HUES64 (cell line): Measurements from ENCODE around the gene SPN.
"Not testable (repeated sequence)": the region's sequence is repeated elsewhere in the genome, so short reads cannot be mapped to it uniquely, and the experiment has no call there.

Experiments
- H3K27ac ChIP-seq: 2 replicates; pipeline ENCODE4 v1.7.0; 2013; ENCODE audit warnings: low read depth, low read length, inconsistent platforms
- H3K27me3 ChIP-seq: 2 replicates; pipeline ENCODE4 v1.6.1; 2013; ENCODE audit warnings: mild to moderate bottlenecking, low read length; ENCODE audit not compliant: insufficient read depth
- H3K36me3 ChIP-seq: 2 replicates; pipeline ENCODE4 v1.6.1; 2013; ENCODE audit warnings: mild to moderate bottlenecking, low read length; ENCODE audit not compliant: insufficient read depth
- H3K4me1 ChIP-seq: 2 replicates; pipeline ENCODE4 v1.6.1; 2013; ENCODE audit warnings: mild to moderate bottlenecking, low read length, moderate library complexity; ENCODE audit not compliant: insufficient read depth
- H3K4me3 ChIP-seq: 2 replicates; pipeline ENCODE4 v1.5.1; 2013; ENCODE audit warnings: mild to moderate bottlenecking, low read length, moderate library complexity
- H3K9ac ChIP-seq: 2 replicates; pipeline ENCODE4 v1.6.1; 2013; ENCODE audit warnings: mild to moderate bottlenecking, low read depth, low read length
- H3K9me3 ChIP-seq: 2 replicates; pipeline ENCODE4 v1.6.1; 2013; ENCODE audit warnings: low read depth, low read length; ENCODE audit not compliant: insufficient read depth
- WGBS: fragments of 150-250, 120-280 bp; methylation state at CpG from one replicate; pipeline ENCODE4 v1.1.7; 2013; ENCODE audit warnings: missing lambda C conversion rate; 5-methylcytosine and 5-hydroxymethylcytosine counted together

Gene SPN

GRCh38 chr16:29680180-29680598 is 17.1 kb downstream of the SPN start:
- 83% methylated on average over 10 of the region's 10 CpGs for WGBS
- peaks cover 9% of the 10 kb centered on the region for H3K4me1 ChIP-seq
- H3K27ac ChIP-seq, result peak overlapping the region; percentile 100
- H3K36me3 ChIP-seq, result peaks cover 29% of the 10 kb centered on the region
- H3K9me3 ChIP-seq, result no peaks in the 10 kb centered on the region
- H3K27me3 ChIP-seq, result no peaks in the 10 kb centered on the region
- peak overlapping the region; percentile 68 for H3K4me3 ChIP-seq
- peak overlapping the region; percentile 93 for H3K9ac ChIP-seq

GRCh38 chr16:29683543-29684090 is 20.6 kb downstream of the SPN start:
- H3K36me3 ChIP-seq, result peaks cover 33% of the 10 kb centered on the region
- H3K4me3 ChIP-seq, result no peak overlapping the region
- 95% methylated on average over 9 of the region's 9 CpGs for WGBS
- peaks cover 18% of the 10 kb centered on the region for H3K4me1 ChIP-seq
- H3K9me3 ChIP-seq, result no peaks in the 10 kb centered on the region
- no peaks in the 10 kb centered on the region for H3K27me3 ChIP-seq
- H3K27ac ChIP-seq, result no peak overlapping the region
- no peak overlapping the region for H3K9ac ChIP-seq

GRCh38 chr16:29684679-29685078 is 21.6 kb downstream of the SPN start:
- Histone ChIP-seq H3K27ac (no peak overlapping the region), H3K4me3 (no peak overlapping the region), H3K9me3 (no peaks in the 10 kb centered on the region), H3K36me3 (peaks cover 33% of the 10 kb centered on the region), H3K27me3 (no peaks in the 10 kb centered on the region), H3K9ac (no peak overlapping the region), H3K4me1 (peaks cover 18% of the 10 kb centered on the region)
- 90% methylated on average over 10 of the region's 10 CpGs for WGBS

GRCh38 chr16:29686740-29687332 is 23.8 kb downstream of the SPN start:
- H3K4me3 ChIP-seq, result no peak overlapping the region
- no peak overlapping the region for H3K9ac ChIP-seq
- H3K36me3 ChIP-seq, result peaks cover 29% of the 10 kb centered on the region
- peaks cover 15% of the 10 kb centered on the region for H3K4me1 ChIP-seq
- H3K27me3 ChIP-seq, result no peaks in the 10 kb centered on the region
- 87% methylated on average over 9 of the region's 9 CpGs for WGBS
- H3K27ac ChIP-seq, result no peak overlapping the region; the same call in 1 of the 2 replicates
- no peaks in the 10 kb centered on the region for H3K9me3 ChIP-seq

GRCh38 chr16:29687755-29688154 is 24.7 kb downstream of the SPN start:
- Histone ChIP-seq H3K9ac (no peak overlapping the region), H3K36me3 (peaks cover 24% of the 10 kb centered on the region), H3K9me3 (no peaks in the 10 kb centered on the region), H3K27ac (no peak overlapping the region), H3K27me3 (no peaks in the 10 kb centered on the region), H3K4me1 (peaks cover 15% of the 10 kb centered on the region), H3K4me3 (no peak overlapping the region)
- WGBS, result 79% methylated on average over 2 of the region's 2 CpGs

- Histone ChIP-seq H3K9ac (no peak overlapping the region), H3K27ac (no peak overlapping the region), H3K9me3 (no peaks in the 10 kb centered on the region), H3K27me3 (no peaks in the 10 kb centered on the region), H3K4me1 (peaks cover 15% of the 10 kb centered on the region), H3K36me3 (peaks cover 20% of the 10 kb centered on the region), H3K4me3 (no peak overlapping the region)
- 89% methylated on average over 5 of the region's 5 CpGs for WGBS
These were observed 25.1 kb downstream of the SPN start for GRCh38 chr16:29688172-29688571.

GRCh38 chr16:29689490-29690351 is 26.7 kb downstream of the SPN start:
- not testable (repeated sequence) for H3K36me3 ChIP-seq, H3K9me3 ChIP-seq, H3K9ac ChIP-seq, H3K4me3 ChIP-seq, H3K27ac ChIP-seq, H3K27me3 ChIP-seq
- 96% methylated on average over 23 of the region's 23 CpGs for whole genome bisulfite sequencing
- H3K4me1 ChIP-seq, result peaks cover 15% of the 10 kb centered on the region

GRCh38 chr16:29692606-29693005 is 29.6 kb downstream of the SPN start:
- H3K9ac ChIP-seq, H3K27me3 ChIP-seq, H3K9me3 ChIP-seq, H3K4me3 ChIP-seq, H3K27ac ChIP-seq: not testable (repeated sequence)
- 96% methylated on average over 26 of the region's 26 CpGs for WGBS
- peaks cover 11% of the 10 kb centered on the region for H3K4me1 ChIP-seq
- peaks cover 13% of the 10 kb centered on the region for H3K36me3 ChIP-seq

GRCh38 chr16:29694384-29695195 is 31.5 kb downstream of the SPN start:
- Histone ChIP-seq H3K36me3 (peaks cover 20% of the 10 kb centered on the region), H3K27me3 (no peaks in the 10 kb centered on the region), H3K9ac (no peak overlapping the region), H3K27ac (no peak overlapping the region), H3K4me3 (no peak overlapping the region), H3K9me3 (peaks cover 6% of the 10 kb centered on the region; the same call in 1 of the 2 replicates), H3K4me1 (peaks cover 9% of the 10 kb centered on the region; the same call in 1 of the 2 replicates)
- 95% methylated on average over 41 of the region's 41 CpGs for WGBS

- not testable (repeated sequence) for H3K4me1 ChIP-seq, H3K27ac ChIP-seq, H3K27me3 ChIP-seq, H3K9ac ChIP-seq, H3K4me3 ChIP-seq, H3K9me3 ChIP-seq
- peaks cover 20% of the 10 kb centered on the region for H3K36me3 ChIP-seq
- 94% methylated on average over 3 of the region's 3 CpGs for WGBS
These were observed 32.6 kb downstream of the SPN start for GRCh38 chr16:29695675-29696074.
